Suprapubic skin (tissue), 4 donors: Measurements from ENCODE around the gene IMMP2L. TPM values are rescaled to one million over a fixed set of nuclear protein-coding genes. Genes with fewer than 3 reads are reported as not detected.
A peak's percentile ranks its signal among the peaks of the same experiment; 100 is the strongest.

ENCODE experiments used
- DNase-seq, 2 donors: peaks; one replicate each; pipeline ENCODE4 v3.0.0-alpha.2; 2019; ENCODE audit warnings: low spot score in 2 of 2
- H3K27ac ChIP-seq: fragments of 200-600 bp; sonication (generic); one replicate; pipeline ENCODE4 v1.5.1; 2019
- H3K27me3 ChIP-seq: fragments of 200-600 bp; sonication (generic); one replicate; pipeline ENCODE4 v1.5.1; 2019
- H3K36me3 ChIP-seq: fragments of 200-600 bp; sonication (generic); one replicate; pipeline ENCODE4 v1.5.1; 2019
- H3K4me1 ChIP-seq: fragments of 200-600 bp; sonication (generic); one replicate; pipeline ENCODE4 v1.5.1; 2019
- H3K4me3 ChIP-seq: fragments of 200-600 bp; sonication (generic); one replicate; pipeline ENCODE4 v1.5.1; 2019; ENCODE audit warnings: mild to moderate bottlenecking
- H3K9me3 ChIP-seq: fragments of 200-600 bp; sonication (generic); one replicate; pipeline ENCODE4 v1.5.1; 2019
- CTCF ChIP-seq, 2 donors: fragments of 200-600 bp in 1 of 2; fragments of 450-650 bp in 1 of 2; sonication (generic) in 1 of 2; IDR thresholded peaks; one replicate each; pipeline ENCODE4 v1.5.1; 2016 to 2019; ENCODE audit warnings: antibody characterized with exemption in 2 of 2, mild to moderate bottlenecking in 1 of 2, moderate library complexity in 1 of 2
- EP300 ChIP-seq: sonication (generic); formaldehyde crosslinking; IDR thresholded peaks from one replicate; pipeline ENCODE4 v1.6.1; 2017; ENCODE audit warnings: antibody characterized with exemption
- POLR2A ChIP-seq, 2 donors: fragments of 450-650 bp; IDR thresholded peaks; one replicate each; pipeline ENCODE4 v1.6.1; 2017; ENCODE audit warnings: antibody characterized with exemption in 2 of 2, mild to moderate bottlenecking in 2 of 2, moderate library complexity in 2 of 2
- POLR2AphosphoS5 ChIP-seq, 3 donors: sonication (generic); formaldehyde crosslinking; IDR thresholded peaks; one replicate each; pipeline ENCODE4 v1.6.1; 2017; ENCODE audit warnings: antibody characterized with exemption in 3 of 3
- WGBS: methylation state at CpG from one replicate; pipeline ENCODE4 v1.1.5; 2018; 5-methylcytosine and 5-hydroxymethylcytosine counted together
- total RNA-seq, 4 donors: library from RNA; depleted of rRNA; stranded (reverse); fragments of >200 nt; gene quantifications; one replicate each; pipeline ENCODE4 v1.1.0, GENCODE V29; 2016

Gene IMMP2L
- total RNA-seq, 4 donors from 2014 or later: 10.6 to 20.6 (median 14.6) TPM

GRCh38 chr7:111012149-111012548 lies 550.1 kb downstream of the IMMP2L start:
- 48% methylated on average over 2 of the region's 2 CpGs for WGBS
- TF ChIP-seq CTCF (IDR thresholded peaks at IDR 0.05) (no peak), POLR2A (IDR thresholded peaks at IDR 0.05) (no peak), EP300 (no peak), POLR2AphosphoS5 (IDR thresholded peaks at IDR 0.05) (no peak)
- H3K4me1 ChIP-seq: peaks cover 35% of the 10 kb centered on the region

GRCh38 chr7:111011520-111011919 lies 550.8 kb downstream of the IMMP2L start:
- WGBS: 87% methylated on average over 3 of the region's 3 CpGs
- H3K9me3 ChIP-seq: no peaks in the 10 kb centered on the region
- H3K27me3 ChIP-seq: no peaks in the 10 kb centered on the region
- H3K4me1 ChIP-seq: peaks cover 35% of the 10 kb centered on the region
- H3K27ac ChIP-seq: no peak overlapping the region
- DNase-seq: no peak
- no peaks in the 10 kb centered on the region for H3K36me3 ChIP-seq
- no peak overlapping the region for H3K4me3 ChIP-seq
- TF ChIP-seq POLR2A (IDR thresholded peaks at IDR 0.05): no peak

More at GRCh38 chr7:111012149-111012548, 550.1 kb downstream of the IMMP2L start:
- Histone ChIP-seq H3K4me3 (no peak overlapping the region), H3K27ac (peak overlapping the region; percentile 75), H3K36me3 (no peaks in the 10 kb centered on the region), H3K27me3 (no peaks in the 10 kb centered on the region), H3K9me3 (no peaks in the 10 kb centered on the region)
- DNase-seq: no peak

GRCh38 chr7:111010798-111011197 lies 551.5 kb downstream of the IMMP2L start:
- no peaks in the 10 kb centered on the region for H3K27me3 ChIP-seq
- H3K9me3 ChIP-seq: no peaks in the 10 kb centered on the region
- TF ChIP-seq POLR2A (IDR thresholded peaks at IDR 0.05) (no peak), EP300 (no peak), POLR2AphosphoS5 (IDR thresholded peaks at IDR 0.05) (no peak), CTCF (IDR thresholded peaks at IDR 0.05) (no peak)
- H3K4me1 ChIP-seq: peaks cover 35% of the 10 kb centered on the region
- H3K4me3 ChIP-seq: no peak overlapping the region
- no peak for DNase-seq
- no peaks in the 10 kb centered on the region for H3K36me3 ChIP-seq
- WGBS: 72% methylated on average over 4 of the region's 4 CpGs
- H3K27ac ChIP-seq: no peak overlapping the region

DNA sequence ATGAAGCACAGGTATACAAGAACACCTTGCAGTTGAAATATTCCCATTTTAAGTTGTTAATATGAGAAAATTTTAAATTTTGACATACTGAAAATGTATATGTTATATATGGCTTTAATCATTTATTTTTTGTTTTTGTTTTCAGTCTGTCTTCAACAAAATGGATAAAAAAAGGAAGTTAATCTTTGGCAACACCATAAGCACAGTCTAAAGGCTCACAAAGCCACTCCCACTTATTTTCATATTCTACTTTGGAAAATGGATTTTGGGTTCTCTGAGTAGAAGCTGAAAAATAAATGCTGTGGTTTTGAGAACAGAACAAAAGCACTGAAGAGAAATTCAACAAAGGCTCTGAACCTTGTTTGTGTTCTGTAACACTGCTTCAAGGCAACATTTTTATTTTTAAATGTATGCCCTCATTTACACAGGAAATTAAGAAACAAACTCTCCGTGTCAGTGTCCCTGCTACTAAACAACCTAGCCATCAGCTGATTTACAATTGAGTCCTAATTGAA lies 552.7 kb downstream of the IMMP2L start:
- WGBS: 61% methylated on average over 1 of the region's 1 CpG
- Histone ChIP-seq H3K27me3 (no peaks in the 10 kb centered on the region), H3K27ac (no peak overlapping the region), H3K9me3 (no peaks in the 10 kb centered on the region), H3K4me1 (peaks cover 32% of the 10 kb centered on the region), H3K36me3 (no peaks in the 10 kb centered on the region), H3K4me3 (no peak overlapping the region)
- DNase-seq: no peak
- no peak for TF ChIP-seq POLR2AphosphoS5 (IDR thresholded peaks at IDR 0.05)
- TF ChIP-seq POLR2A (IDR thresholded peaks at IDR 0.05): no peak
- no peak for TF ChIP-seq EP300
- TF ChIP-seq CTCF (IDR thresholded peaks at IDR 0.05): no peak

GRCh38 chr7:111006691-111007090 lies 555.6 kb downstream of the IMMP2L start:
- 96% methylated on average over 2 of the region's 2 CpGs for WGBS
- no peak for DNase-seq
- H3K27me3 ChIP-seq: no peaks in the 10 kb centered on the region
- H3K9me3 ChIP-seq: no peaks in the 10 kb centered on the region
- no peak overlapping the region for H3K27ac ChIP-seq
- no peaks in the 10 kb centered on the region for H3K36me3 ChIP-seq
- peaks cover 8% of the 10 kb centered on the region for H3K4me1 ChIP-seq
- no peak overlapping the region for H3K4me3 ChIP-seq
- no peak for TF ChIP-seq POLR2A (IDR thresholded peaks at IDR 0.05)
- TF ChIP-seq CTCF (IDR thresholded peaks at IDR 0.05): no peak
- TF ChIP-seq POLR2AphosphoS5 (IDR thresholded peaks at IDR 0.05): no peak
- no peak for TF ChIP-seq EP300

GRCh38 chr7:111006040-111006439 lies 556.3 kb downstream of the IMMP2L start:
- TF ChIP-seq POLR2AphosphoS5 (IDR thresholded peaks at IDR 0.05): no peak
- TF ChIP-seq EP300: no peak
- no peak for TF ChIP-seq POLR2A (IDR thresholded peaks at IDR 0.05)
- TF ChIP-seq CTCF (IDR thresholded peaks at IDR 0.05): no peak
- no peaks in the 10 kb centered on the region for H3K9me3 ChIP-seq
- no peaks in the 10 kb centered on the region for H3K27me3 ChIP-seq
- H3K4me3 ChIP-seq: no peak overlapping the region
- WGBS: 77% methylated on average over 3 of the region's 3 CpGs
- no peak overlapping the region for H3K27ac ChIP-seq
- DNase-seq: no peak
- H3K4me1 ChIP-seq: peaks cover 4% of the 10 kb centered on the region
- no peaks in the 10 kb centered on the region for H3K36me3 ChIP-seq
